ENCODE measurements around the gene TTC21A. TPM values are rescaled to one million over a fixed set of nuclear protein-coding genes. Genes with fewer than 3 reads are reported as not detected.

TTC21A gene
- total and polyA plus RNA-seq, 2 donors (not counting 1 experiment from before 2014, with no cell fraction given) = 1.6 to 2.1 TPM

DNA sequence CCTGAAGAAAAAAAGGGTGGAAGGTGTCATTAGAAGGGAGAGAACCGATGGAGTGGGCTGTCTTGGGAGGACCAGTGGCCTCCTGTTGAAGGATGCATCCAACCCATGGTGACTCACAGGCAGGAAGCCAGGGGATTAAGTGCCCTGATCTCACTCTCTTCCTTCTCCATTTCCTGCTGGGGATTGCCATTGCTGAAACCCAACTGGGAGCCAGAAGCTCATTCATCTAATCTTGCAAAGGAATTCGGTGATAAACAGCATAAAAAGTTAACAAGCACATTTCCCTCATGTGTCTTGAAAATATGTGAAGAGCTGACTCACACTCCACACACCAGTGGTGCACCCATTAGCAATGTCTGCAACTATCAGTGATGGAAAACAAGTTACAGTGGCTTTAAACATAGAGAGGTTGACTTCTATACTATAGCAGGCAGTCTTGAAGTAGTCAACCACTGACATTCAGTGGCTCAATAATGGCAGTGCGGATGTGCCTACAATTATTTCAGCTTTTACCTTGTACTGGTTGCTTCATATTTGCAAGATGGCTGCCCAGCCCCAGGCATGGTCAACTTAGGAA lies 58.7 kb downstream of the TTC21A start:
- Histone ChIP-seq H3K27me3 (ENCODE audit: control insufficient read depth, insufficient read depth, low read length) (no peaks in the 10 kb centered on the region), H3K79me2 (ENCODE audit: control insufficient read depth, insufficient read depth, low read length) (no peaks in the 10 kb centered on the region), H3K4me2 (ENCODE audit: extremely low read depth, insufficient read depth, low read length) (no peak overlapping the region), H3K36me3 (ENCODE audit: control insufficient read depth, insufficient read depth, low read length) (no peaks in the 10 kb centered on the region), H3K4me1 (ENCODE audit: control insufficient read depth, extremely low read depth, insufficient read depth, low read length) (peaks cover 16% of the 10 kb centered on the region), H3K9ac (ENCODE audit: insufficient read depth, low read length) (no peak overlapping the region), H3K4me3 (replicated peaks in 1 of 4; ENCODE audit: control extremely low read depth in 1 of 4, insufficient read depth in 1 of 4, low read depth in 3 of 4, low read length in 4 of 4) (no peak overlapping the region), H3K27ac (ENCODE audit: insufficient read depth, low read length) (peak overlapping the region; percentile 61), H3K9me3 (ENCODE audit: control insufficient read depth, insufficient read depth, low read depth, low read length) (no peaks in the 10 kb centered on the region), H2AFZ (ENCODE audit: low read length) (no peak overlapping the region), H4K20me1 (ENCODE audit: control insufficient read depth, extremely low read depth, insufficient read depth, low read length) (no peaks in the 10 kb centered on the region)
- no peak for TF ChIP-seq EZH2 (IDR thresholded peaks at IDR 0.05; ENCODE audit: low read length, missing control alignments)
- TF ChIP-seq, protein P1, sequence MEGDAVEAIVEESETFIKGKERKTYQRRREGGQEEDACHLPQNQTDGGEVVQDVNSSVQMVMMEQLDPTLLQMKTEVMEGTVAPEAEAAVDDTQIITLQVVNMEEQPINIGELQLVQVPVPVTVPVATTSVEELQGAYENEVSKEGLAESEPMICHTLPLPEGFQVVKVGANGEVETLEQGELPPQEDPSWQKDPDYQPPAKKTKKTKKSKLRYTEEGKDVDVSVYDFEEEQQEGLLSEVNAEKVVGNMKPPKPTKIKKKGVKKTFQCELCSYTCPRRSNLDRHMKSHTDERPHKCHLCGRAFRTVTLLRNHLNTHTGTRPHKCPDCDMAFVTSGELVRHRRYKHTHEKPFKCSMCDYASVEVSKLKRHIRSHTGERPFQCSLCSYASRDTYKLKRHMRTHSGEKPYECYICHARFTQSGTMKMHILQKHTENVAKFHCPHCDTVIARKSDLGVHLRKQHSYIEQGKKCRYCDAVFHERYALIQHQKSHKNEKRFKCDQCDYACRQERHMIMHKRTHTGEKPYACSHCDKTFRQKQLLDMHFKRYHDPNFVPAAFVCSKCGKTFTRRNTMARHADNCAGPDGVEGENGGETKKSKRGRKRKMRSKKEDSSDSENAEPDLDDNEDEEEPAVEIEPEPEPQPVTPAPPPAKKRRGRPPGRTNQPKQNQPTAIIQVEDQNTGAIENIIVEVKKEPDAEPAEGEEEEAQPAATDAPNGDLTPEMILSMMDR (conservative IDR thresholded peaks at IDR 0.05 in 1 of 2, IDR thresholded peaks at IDR 0.05 in 1 of 2; ENCODE audit: low read depth in 1 of 2, low read length in 2 of 2) = no peak
- DNase-seq (ENCODE audit: low read depth in 2 of 2) = peak; percentile 68 to 91

DNA sequence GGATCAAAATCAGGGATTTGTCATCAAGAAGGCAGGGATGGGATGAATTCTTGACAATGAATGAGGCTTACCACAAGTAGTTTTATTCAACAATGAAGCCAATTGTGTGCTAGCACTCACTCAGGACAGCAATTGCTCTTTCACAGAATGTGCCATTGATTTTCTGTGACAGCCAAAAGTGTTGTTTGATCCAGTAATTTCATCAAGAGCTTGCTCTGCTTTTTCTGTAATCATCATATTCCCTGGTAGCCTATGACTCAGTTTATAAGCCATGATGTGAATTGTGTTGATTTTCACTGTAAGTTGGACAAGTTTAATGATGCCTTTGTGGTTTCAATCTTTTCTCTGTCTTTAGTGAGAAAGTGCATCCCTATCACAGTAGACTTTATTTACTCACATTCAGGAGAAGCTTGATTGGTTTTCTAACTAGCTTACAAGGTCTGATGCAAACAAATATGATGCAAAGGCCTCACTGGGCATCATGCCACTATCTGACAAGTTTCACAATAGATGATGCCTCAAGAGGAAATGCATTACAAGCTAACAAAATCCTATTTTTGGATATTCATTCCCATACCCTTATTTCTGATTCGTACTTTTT lies 59.6 kb downstream of the TTC21A start:
- H3K9me3 ChIP-seq (ENCODE audit: control insufficient read depth, insufficient read depth, low read depth, low read length) = no peaks in the 10 kb centered on the region
- no peaks in the 10 kb centered on the region for H3K36me3 ChIP-seq (ENCODE audit: control insufficient read depth, insufficient read depth, low read length)
- TF ChIP-seq, protein P1 (conservative IDR thresholded peaks at IDR 0.05 in 1 of 2, IDR thresholded peaks at IDR 0.05 in 1 of 2; ENCODE audit: low read depth in 1 of 2, low read length in 2 of 2) = no peak
- no peak for TF ChIP-seq EZH2 (IDR thresholded peaks at IDR 0.05; ENCODE audit: low read length, missing control alignments)
- H2AFZ ChIP-seq (ENCODE audit: low read length) = no peak overlapping the region
- no peak overlapping the region for H3K4me3 ChIP-seq (replicated peaks in 1 of 4; ENCODE audit: control extremely low read depth in 1 of 4, insufficient read depth in 1 of 4, low read depth in 3 of 4, low read length in 4 of 4)
- peak overlapping the region; percentile 61 for H3K27ac ChIP-seq (ENCODE audit: insufficient read depth, low read length)
- H3K4me1 ChIP-seq (ENCODE audit: control insufficient read depth, extremely low read depth, insufficient read depth, low read length) = peaks cover 16% of the 10 kb centered on the region
- peak; percentile 78 to 97 for DNase-seq (ENCODE audit: low read depth in 2 of 2)
- no peaks in the 10 kb centered on the region for H4K20me1 ChIP-seq (ENCODE audit: control insufficient read depth, extremely low read depth, insufficient read depth, low read length)
- no peaks in the 10 kb centered on the region for H3K79me2 ChIP-seq (ENCODE audit: control insufficient read depth, insufficient read depth, low read length)
- H3K9ac ChIP-seq (ENCODE audit: insufficient read depth, low read length) = no peak overlapping the region
- no peaks in the 10 kb centered on the region for H3K27me3 ChIP-seq (ENCODE audit: control insufficient read depth, insufficient read depth, low read length)
- no peak overlapping the region for H3K4me2 ChIP-seq (ENCODE audit: extremely low read depth, insufficient read depth, low read length)

DNA sequence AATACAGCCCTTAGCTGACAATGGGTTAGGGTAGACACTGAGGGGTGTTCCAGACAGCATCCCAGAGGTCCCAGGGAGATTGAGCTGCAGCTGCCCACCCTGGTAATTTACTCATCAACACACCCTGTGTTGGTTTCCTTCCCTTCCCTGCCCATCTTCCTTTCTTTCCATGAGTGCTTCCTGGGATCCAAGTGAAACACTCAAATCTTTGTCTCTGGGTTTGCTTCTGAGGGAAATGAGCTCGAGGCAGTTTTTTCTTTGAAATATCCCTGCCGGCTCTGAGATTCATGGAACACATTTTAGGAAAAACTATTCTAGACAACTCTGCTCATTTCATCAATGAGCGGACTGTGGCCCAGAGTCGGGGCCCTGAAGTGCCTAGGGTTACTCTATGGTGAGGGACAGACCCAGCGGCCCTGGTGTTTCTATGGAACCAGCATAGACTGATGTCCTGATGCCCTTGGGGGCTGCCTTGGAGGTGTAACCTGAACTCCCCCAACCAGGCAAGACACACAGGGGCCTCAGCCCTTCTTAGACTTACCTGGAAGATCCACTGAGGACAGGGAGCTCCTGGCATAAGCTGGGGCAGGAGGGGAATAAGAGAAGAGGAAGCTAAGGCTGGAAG lies 60.8 kb downstream of the TTC21A start:
- H2AFZ ChIP-seq (ENCODE audit: low read length) = no peak overlapping the region
- DNase-seq (ENCODE audit: low read depth in 2 of 2) = no peak
- H3K9me3 ChIP-seq (ENCODE audit: control insufficient read depth, insufficient read depth, low read depth, low read length) = no peaks in the 10 kb centered on the region
- no peak overlapping the region for H3K4me3 ChIP-seq (replicated peaks in 1 of 4; ENCODE audit: control extremely low read depth in 1 of 4, insufficient read depth in 1 of 4, low read depth in 3 of 4, low read length in 4 of 4)
- no peaks in the 10 kb centered on the region for H3K79me2 ChIP-seq (ENCODE audit: control insufficient read depth, insufficient read depth, low read length)
- H4K20me1 ChIP-seq (ENCODE audit: control insufficient read depth, extremely low read depth, insufficient read depth, low read length) = no peaks in the 10 kb centered on the region
- no peaks in the 10 kb centered on the region for H3K36me3 ChIP-seq (ENCODE audit: control insufficient read depth, insufficient read depth, low read length)
- H3K27me3 ChIP-seq (ENCODE audit: control insufficient read depth, insufficient read depth, low read length) = no peaks in the 10 kb centered on the region
- H3K9ac ChIP-seq (ENCODE audit: insufficient read depth, low read length) = no peak overlapping the region
- peaks cover 16% of the 10 kb centered on the region for H3K4me1 ChIP-seq (ENCODE audit: control insufficient read depth, extremely low read depth, insufficient read depth, low read length)
- TF ChIP-seq, protein P1 (conservative IDR thresholded peaks at IDR 0.05 in 1 of 2, IDR thresholded peaks at IDR 0.05 in 1 of 2; ENCODE audit: low read depth in 1 of 2, low read length in 2 of 2) = no peak
- TF ChIP-seq EZH2 (IDR thresholded peaks at IDR 0.05; ENCODE audit: low read length, missing control alignments) = no peak
- H3K27ac ChIP-seq (ENCODE audit: insufficient read depth, low read length) = no peak overlapping the region
- no peak overlapping the region for H3K4me2 ChIP-seq (ENCODE audit: extremely low read depth, insufficient read depth, low read length)

Measured in fibroblast of lung (primary cell).